Activated T-helper 9 cell treated with anti-CD3 and anti-CD28 coated beads, Interleukin-2, amount 50 U/mL, for 16 hours (primary cell): ENCODE data around the gene MISFA.
A peak's percentile ranks its signal among the peaks of the same experiment; 100 is the strongest.
"Not testable (repeated sequence)": the region's sequence is repeated elsewhere in the genome, so short reads cannot be mapped to it uniquely, and the experiment has no call there.

Source experiments
- DNase-seq: peaks from one replicate; pipeline ENCODE4 v3.0.0-alpha.2; 2020; ENCODE audit warnings: low read depth

The MISFA gene

DNA sequence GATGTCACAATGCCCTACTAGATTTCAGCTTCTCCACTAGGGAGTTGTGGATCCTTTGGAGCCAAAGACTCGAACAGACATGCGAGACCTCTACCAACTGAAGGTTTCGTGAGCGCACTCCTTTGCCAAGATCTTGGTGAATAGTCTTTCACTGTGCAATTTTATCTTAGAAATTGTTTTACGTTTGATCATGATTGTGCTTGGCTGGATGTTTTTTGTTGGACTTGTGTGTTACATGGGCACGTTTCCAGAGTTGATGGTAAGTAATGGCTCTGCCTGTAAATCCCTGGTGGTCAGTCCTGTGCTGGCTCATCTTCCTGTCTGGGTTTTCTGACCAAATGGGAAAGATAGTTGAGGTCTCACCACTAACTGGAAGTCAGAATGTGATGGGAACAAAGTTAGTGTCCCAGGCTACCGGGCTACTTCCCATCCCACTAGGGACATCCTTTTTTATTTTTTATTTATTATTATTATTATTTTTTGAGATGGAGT, at the start of gene MISFA:
Gene MISFA (plus strand): TSS at position 51 of the 492 bp plus-strand sequence. CDS start 140 bp downstream, at position 191.
- DNase-seq = no peak

DNA sequence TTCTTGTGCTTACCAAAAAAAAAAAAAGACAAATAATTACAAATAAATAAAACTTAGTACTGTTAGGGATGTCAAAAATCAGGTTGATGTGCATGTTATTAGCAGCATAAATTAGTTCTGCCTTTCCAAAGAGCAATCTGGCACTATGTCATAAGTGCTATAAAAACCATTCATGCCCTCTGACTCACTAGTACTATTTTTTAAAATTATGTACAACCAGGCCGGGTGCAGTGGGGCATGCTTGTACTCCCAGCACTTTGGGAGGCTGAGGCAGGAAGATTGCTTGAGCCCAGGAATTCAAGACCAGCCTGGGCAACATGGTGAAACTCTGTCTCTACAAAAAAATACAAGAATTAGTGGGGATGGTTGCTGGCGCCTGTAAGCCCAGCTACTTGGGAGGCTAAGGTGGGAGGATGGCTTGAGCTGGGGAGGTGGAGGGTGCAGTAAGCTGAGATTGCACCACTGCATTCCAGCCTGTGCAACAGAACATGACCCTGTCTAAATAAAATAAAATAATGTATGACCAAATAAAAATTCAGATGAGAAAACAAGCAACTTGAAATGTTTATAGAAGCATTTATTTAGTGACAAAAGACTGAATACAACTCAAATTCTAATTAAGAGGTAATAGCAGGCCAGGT, 36.4 kb upstream of the MISFA start:
- no peak for DNase-seq

DNA sequence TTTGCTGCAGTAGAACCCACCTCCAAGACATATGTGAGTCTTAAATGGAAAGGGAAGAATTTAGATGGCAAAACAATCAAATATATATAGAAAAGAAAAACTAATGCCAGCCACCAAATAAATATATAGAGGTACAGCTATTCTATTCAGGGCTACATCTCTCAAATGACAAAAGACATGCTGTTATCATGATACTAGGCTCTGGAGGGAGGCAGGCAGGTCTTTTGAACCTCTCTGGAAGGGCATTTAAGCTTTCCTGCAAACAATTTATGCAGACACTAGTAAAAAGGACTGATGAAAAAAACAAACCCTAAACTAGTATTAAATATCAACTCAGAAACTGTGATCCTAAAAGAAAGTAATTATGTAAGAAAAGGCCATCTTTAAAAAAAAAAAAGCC, 35.4 kb upstream of the MISFA start:
- DNase-seq = no peak

DNA sequence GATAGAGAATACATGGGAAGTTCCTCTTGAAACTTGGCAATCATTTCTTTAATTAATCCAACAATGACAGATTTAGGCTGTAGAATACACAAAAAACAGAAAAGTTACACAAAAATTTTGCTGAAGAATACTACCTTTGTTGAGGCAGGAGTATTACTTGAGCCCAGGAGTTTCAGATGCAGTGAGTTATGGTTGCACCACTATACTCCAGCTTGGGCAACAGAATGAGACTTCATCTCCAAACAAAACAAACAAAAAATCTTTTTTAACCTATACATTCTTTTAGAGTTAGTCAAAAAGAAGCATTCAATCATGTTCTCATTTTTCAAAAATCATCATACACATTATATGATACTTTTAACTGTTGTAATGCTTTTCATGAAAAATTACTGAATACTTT, 33.2 kb upstream of the MISFA start:
- DNase-seq = no peak

DNA sequence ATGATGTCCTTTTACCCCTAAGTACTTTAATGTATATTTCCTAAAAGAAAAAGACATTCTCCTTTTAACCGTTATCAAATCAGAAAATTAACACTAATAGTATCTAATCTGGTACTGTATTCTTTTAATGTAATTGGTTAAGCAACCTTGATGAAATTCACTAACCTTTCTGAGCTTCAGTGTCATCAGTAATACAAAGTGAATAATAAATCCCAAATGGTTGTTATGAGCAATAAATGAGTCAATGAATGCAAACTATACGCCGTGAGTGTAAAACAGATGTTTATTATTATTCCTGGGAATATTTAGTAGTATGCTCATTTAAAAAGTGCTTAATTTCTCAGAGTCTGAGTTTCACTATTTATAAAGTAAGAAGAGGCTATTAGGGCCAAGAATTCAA, 32.5 kb upstream of the MISFA start:
- no peak for DNase-seq

- DNase-seq = no peak
Measured at GRCh38 chr11:18575361-18575760, 24.2 kb upstream of the MISFA start.

- DNase-seq = no peak
Measured at GRCh38 chr11:18578975-18579598, 20.5 kb upstream of the MISFA start.

DNA sequence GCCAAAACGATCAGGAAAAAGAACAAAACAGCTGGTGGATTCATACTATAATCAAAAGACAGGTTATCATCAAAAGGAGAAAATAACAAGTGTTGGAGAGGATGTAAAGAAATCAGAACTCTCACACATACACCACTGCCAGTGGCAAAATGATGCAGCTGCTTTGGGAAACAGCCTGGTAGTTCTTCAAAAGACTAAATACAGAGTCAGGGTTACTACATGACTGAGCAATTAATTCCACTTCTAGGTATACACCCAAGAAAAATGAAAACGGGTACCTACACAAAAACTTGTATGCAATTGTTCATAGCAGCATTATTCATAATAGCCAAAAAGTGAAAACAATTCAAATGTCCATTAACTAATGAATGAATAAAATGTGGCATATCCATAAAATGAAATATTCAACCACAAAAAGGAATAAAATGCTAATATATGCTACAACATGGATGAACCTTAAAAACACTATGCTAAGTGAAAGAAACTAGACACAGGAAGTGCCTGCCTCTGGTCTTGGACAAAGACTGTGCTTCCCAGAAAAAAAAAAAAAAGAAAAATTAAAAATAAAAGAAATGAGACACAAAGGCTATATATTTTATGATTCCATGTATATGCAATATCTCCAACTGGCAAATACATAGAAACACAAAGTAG, 19.3 kb upstream of the MISFA start:
- DNase-seq = no peak

DNA sequence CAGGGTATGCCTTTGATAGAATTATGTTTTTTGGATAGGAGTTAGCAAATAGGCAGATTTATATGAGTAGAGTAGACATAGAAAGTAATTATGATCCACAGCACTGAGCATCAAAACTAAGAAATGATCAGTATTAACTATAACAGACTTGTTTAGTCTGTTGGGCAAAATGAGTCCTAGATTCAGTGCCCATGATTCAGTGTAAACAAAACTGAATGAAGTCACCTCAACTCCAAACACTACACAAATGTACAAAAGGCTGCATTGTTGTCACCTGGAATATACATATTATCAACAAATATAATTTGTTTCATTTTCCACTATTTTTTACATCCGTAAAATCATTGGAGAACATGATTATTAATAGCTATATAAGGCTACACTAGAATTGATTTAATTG, 17.8 kb upstream of the MISFA start:
- DNase-seq = no peak

DNA sequence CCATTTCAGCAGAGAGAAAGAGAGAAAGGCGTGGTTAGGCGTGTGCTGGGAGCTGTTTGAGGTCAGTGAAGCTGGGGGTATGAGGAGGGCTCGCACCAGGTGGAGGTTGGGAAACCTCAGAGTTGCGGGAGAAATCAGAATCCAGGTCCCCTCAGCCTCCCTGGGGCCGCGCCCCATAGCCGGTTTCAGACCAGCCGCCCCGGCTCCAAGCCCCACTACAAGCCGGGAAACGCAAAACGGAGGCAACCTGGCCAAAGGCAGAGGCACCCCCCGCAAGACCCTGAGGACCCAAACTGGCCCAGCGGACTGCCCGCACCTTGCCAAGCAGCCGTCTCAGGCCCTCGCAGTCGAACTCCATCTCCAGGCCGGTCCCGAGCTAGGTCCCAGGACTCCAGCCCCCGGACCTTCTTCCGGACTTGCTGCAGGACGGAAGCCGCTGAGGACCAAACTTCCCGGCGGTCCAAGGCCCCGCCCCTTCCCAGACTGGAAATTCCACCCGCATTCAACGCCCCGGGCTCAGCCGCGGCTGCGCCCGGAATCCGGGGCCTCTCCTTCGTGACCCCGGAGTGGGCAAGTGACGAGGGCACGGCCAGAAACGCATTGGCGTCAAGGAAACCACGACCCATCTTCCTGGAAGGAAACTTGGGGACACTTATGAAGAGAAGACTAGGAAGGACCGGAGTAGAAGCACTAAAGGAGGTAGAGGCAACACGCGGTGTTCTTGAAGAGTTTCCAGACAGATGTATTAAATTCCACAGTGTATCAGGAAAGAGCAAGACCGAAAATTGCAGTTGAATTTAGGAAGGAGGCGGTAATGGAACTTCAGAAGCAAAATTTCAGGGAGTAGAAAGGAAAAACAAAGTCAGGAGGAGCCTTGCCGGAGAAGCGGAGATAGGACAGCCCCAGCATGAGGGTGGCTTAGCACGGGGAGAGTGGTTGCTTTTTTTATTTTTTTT, 11.0 kb upstream of the MISFA start, which contains the start of gene UEVLD:
Gene UEVLD (minus strand): TSS at position 438 of the 956 bp plus-strand sequence. CDS start 80 bp downstream, at position 358.
- DNase-seq = peak; percentile 60

- no peak for DNase-seq
Measured at GRCh38 chr11:18590571-18590970, 9.0 kb upstream of the MISFA start.

DNA sequence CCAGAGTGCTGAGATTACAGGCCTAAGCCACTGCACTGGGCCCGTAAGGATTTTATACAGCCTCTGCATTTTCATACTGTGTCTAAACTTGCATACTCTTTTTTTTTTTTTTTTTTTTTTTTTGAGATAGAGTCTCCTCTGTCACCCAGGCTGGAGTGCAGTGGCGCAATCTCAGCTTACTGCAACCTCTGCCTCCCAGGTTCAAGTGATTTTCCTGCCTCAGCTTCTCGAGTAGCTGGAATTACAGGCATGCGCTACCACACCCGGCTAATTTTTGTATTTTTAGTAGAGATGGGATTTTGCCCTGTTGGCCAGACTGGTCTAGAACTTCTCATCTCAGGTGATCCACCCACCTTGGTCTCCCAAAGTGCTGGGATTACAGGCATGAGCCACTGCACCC, 5.5 kb upstream of the MISFA start:
- DNase-seq = not testable (repeated sequence)

DNA sequence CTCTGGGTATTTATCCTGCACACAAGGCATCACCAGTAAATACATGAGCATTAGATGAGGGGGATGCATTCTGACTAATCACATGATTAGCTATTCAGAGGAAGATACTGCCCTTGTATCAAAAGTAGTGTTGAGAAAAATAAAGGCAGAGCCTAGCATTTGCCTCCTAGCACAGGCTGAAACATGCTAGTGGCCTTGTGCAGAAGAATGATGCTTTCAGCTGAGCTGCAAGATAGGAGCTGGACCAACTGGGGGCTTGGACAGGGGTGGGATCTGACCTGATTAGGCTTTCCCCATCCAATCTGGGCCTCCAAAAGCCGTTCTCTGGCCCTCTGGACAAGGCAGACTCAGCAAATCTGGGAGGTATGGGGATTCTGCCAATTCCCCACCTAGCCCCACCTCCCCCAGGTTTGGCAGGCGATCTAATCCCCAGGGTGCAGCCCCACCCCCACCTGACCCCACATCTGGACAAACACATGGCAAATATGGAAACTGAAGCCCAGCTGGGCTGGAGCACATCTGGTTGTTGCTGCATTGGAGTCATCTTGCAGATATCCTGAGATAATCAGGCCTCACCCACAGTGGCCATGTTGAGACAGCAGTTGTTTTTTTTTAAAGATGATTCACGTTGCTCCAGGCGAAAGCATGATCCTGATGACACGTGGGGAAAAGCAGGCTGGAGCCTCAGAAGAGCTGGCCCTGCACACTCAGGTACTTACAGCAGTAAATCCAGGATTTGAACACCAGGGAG, 4.4 kb upstream of the MISFA start:
- DNase-seq = no peak

DNA sequence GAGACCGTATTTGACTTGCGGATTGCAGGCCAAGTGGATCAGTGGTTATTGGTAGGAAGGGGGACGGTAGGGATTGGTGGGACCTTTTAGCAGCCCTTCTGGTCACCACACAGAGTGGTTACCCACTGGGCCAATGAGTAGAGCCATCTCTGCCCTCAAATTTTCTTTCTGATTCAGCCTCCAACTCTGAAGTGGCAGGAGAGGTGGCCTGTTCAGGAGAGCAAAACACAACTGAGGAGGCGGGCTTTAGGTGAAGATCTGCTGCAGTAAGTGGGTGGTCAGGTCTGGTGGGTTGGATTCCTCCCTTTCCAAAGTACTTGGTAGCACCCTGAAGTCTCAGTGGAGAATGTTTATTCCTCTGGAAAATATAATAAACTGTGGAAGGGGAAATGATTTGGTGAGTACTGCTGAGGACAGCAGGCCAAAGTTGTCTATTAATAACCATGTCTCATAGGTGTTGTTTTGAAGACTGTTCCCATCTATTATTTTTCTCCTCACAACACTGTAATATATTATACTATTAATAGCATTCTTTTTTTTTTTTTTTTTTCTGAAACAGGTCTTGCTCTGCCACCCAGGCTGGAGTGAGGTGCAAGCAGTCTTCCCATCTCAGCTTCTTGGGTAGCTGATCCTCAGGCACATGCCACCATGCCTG, 1.5 kb downstream of the MISFA start:
- no peak for DNase-seq

DNA sequence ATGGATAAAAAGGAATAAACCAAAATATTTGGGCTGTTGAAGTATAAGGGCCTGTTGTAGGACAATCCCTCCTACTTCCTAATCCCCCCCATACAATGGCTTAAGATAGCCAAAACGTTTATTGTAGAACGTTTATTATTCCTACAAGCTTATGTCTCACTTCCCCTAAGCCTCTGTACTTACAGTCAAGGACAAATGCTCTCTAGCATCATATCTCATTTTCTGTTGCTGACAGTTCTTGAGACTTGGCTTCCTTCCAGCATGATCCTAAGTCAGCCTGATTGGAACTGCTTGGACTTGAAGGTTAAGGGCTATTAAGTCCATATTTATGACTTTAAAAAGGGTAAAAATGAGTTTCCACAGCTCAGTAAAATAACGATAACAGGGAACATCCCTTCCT, 8.8 kb downstream of the MISFA start:
- no peak for DNase-seq

GRCh38 chr11:18611196-18611595, 11.6 kb downstream of the MISFA start:
- DNase-seq = no peak

DNA sequence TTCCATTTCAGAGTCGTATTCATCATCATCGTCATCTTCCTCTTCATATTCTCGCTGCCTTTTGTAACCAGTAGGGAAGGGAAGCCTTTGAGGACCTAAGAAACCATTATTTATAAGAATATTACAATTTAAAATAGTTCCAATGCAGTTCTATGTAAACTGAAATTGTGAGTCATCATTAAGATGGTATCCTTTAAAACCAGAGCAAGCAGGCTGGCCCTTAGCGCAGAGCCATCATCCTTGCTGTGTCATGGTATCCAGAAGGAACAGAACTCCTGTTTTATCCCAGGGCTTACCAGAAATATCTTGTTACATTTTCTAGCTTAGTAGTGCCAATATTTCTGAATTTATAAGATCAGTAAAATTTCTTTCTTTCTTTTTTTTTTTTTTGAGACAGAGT, 12.8 kb downstream of the MISFA start:
- DNase-seq = no peak

DNA sequence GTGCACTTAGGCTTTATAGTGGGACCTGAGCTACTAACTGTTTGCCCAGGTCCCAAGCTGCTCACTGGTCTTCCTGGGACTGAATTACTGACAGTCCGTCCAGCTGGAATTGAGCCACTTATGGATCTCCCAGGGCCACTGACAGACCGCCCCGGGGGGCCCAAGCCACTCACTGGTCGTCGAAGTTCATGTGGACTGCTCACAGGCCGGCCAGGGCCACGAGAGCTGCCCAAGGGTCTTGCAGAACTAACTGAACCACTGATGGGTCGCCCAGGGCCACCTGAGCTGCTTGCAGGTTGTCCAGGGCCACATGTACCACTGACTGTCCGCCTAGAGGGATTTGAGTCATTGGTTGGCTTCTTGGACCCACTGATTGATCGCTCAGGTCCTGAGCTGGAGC, 15.1 kb downstream of the MISFA start:
- DNase-seq = no peak

GRCh38 chr11:18615628-18616392, 16.2 kb downstream of the MISFA start:
- DNase-seq = no peak
